GM12878 (cell line): ENCODE results near the gene SACS. TPM values are rescaled to one million over a fixed set of nuclear protein-coding genes. Genes with fewer than 3 reads are reported as not detected.

Source experiments
- ATAC-seq: fragments of 200-7000 bp; cut with Tn5 transposase; 3 replicates; pipeline ENCODE4 v1.9.1; 2020; ENCODE audit warnings: mild to moderate bottlenecking, moderate library complexity
- BruUV-seq: library from RNA; stranded (reverse); fragments of 400-500 nt; replicated peaks from 2 replicates; lab custom pipeline; 2021; lab: Mats Ljungman, UMichigan
- CTCF ChIA-PET: fragments of 300-600 bp; sonication (Branson Sonifier 250); formaldehyde crosslinking; extraction: SDS; loops from one replicate; lab custom pipeline; 2021; ENCODE audit warnings: inconsistent platforms; lab: Yijun Ruan, JAX
- POLR2A ChIA-PET: fragments of 350-600 bp; formaldehyde crosslinking; extraction: SDS; loops from one replicate; lab custom pipeline; 2021; ENCODE audit warnings: inconsistent platforms; lab: Charles Lee
- RAD21 ChIA-PET: fragments of 300-600 bp; sonication (Branson Sonifier 250); formaldehyde crosslinking; loops from one replicate; lab custom pipeline; 2023; ENCODE audit warnings: antibody characterized with exemption; ENCODE audit not compliant: unreplicated experiment; lab: Charles Lee
- SMC1A ChIA-PET: fragments of 300-600 bp; sonication (Branson Sonifier 250); formaldehyde crosslinking; loops from one replicate; lab custom pipeline; 2023; ENCODE audit not compliant: unreplicated experiment, uncharacterized antibody; lab: Charles Lee
- DNase-seq: peaks from one replicate; pipeline ENCODE4 v3.0.0-alpha.2; 2011; ENCODE audit warnings: low read depth, low spot score
- FAIRE-seq: peaks from 3 replicates; lab custom pipeline; 2011; peaks lifted over from hg19 to GRCh38; lab: Jason Lieb, UNC
- H2AFZ ChIP-seq: 2 replicates; pipeline ENCODE4 v1.6.0; 2011; ENCODE audit warnings: low read depth, low read length, control low read depth; ENCODE audit not compliant: control insufficient read depth
- H3K27ac ChIP-seq: 2 replicates; pipeline ENCODE4 v1.5.1; 2011; ENCODE audit warnings: control low read depth; ENCODE audit not compliant: control insufficient read depth, insufficient read depth
- H3K27me3 ChIP-seq, 2 experiments: replicated peaks in 1 of 2; 2 replicates each; pipeline versions ENCODE4 v1.6.0 to v1.6.1; 2011; ENCODE audit warnings: low read length in 1 of 2; ENCODE audit not compliant: control insufficient read depth in 2 of 2, insufficient read depth in 2 of 2
- H3K36me3 ChIP-seq, 2 experiments: 2 replicates each; pipeline ENCODE4 v1.5.1; 2011; ENCODE audit warnings: low read length in 1 of 2; ENCODE audit not compliant: control insufficient read depth in 2 of 2, insufficient read depth in 2 of 2
- H3K4me1 ChIP-seq: 2 replicates; pipeline ENCODE4 v1.6.1; 2011; ENCODE audit warnings: mild to moderate bottlenecking, low read length, moderate library complexity, mixed read lengths; ENCODE audit not compliant: control insufficient read depth, insufficient read depth
- H3K4me2 ChIP-seq: 2 replicates; pipeline ENCODE4 v1.6.0; 2011; ENCODE audit warnings: control low read depth; ENCODE audit not compliant: control insufficient read depth, insufficient read depth
- H3K4me3 ChIP-seq: fragments of 200-600 bp; sonication (generic); 2 replicates; pipeline ENCODE4 v1.5.1; 2016
- H3K79me2 ChIP-seq: 2 replicates; pipeline ENCODE4 v1.6.0; 2011; ENCODE audit warnings: low read length; ENCODE audit not compliant: control insufficient read depth, insufficient read depth
- H3K9ac ChIP-seq: 2 replicates; pipeline ENCODE4 v1.8.0; 2011; ENCODE audit warnings: low read length, control low read depth, mixed read lengths; ENCODE audit not compliant: control insufficient read depth, insufficient read depth
- H3K9me3 ChIP-seq: replicated peaks from 3 replicates; pipeline ENCODE4 v1.5.1; 2011; ENCODE audit warnings: mild to moderate bottlenecking, low read length; ENCODE audit not compliant: control insufficient read depth, insufficient read depth
- H4K20me1 ChIP-seq: 2 replicates; pipeline ENCODE4 v1.6.0; 2011; ENCODE audit not compliant: control insufficient read depth, insufficient read depth
- FOXK2 ChIP-seq: fragments of 450-650 bp; IDR thresholded peaks from 2 replicates; pipeline ENCODE4 v1.6.1; 2017; ENCODE audit warnings: mild to moderate bottlenecking, moderate library complexity
- NBN ChIP-seq: fragments of 450-650 bp; IDR thresholded peaks from 2 replicates; pipeline ENCODE4 v1.6.1; 2016
- POLR2AphosphoS5 ChIP-seq: IDR thresholded peaks from 2 replicates; pipeline ENCODE4 v1.6.1; 2011; ENCODE audit warnings: mild to moderate bottlenecking, low read length, inconsistent platforms
- SP1 ChIP-seq: IDR thresholded peaks from one replicate; pipeline ENCODE4 v1.6.1; 2011; ENCODE audit warnings: low read depth, low read length
- TAF1 ChIP-seq: IDR thresholded peaks from 2 replicates; pipeline ENCODE4 v1.6.1; 2011; ENCODE audit warnings: mild to moderate bottlenecking, low read depth, low read length, borderline replicate concordance
- YBX1 ChIP-seq: fragments of 450-650 bp; IDR thresholded peaks from 2 replicates; pipeline ENCODE4 v1.6.1; 2016; ENCODE audit warnings: antibody characterized with exemption
- WGBS: methylation state at CpG from one replicate; pipeline ENCODE4 v1.1.6; 2016; ENCODE audit warnings: low lambda C conversion rate; ENCODE audit not compliant: insufficient replicate concordance, insufficient coverage; ENCODE audit errors: missing lambda C conversion rate; 5-methylcytosine and 5-hydroxymethylcytosine counted together
- in situ Hi-C: fragments of 300-500 bp; cut with MboI; formaldehyde crosslinking; loops from 9 replicates; pipeline ENCODE4 v1.14.3; 2018; ENCODE audit warnings: mixed read lengths
- intact Hi-C: fragments of 100-400 bp; cut with micrococcal nuclease; formaldehyde crosslinking; loops from one replicate; pipeline ENCODE4 v1.14.2; 2022; ENCODE audit not compliant: unreplicated experiment
- polyA plus RNA-seq, 11 experiments: library from polyadenylated mRNA; depleted of rRNA in 4 of 11; unstranded in 6 of 11; stranded (reverse) in 5 of 11; fragments of >200 nt; fragmentation: Nextera tagmentation in 4 of 11; fragmentation: Illumina TruSeq in 1 of 11; extraction: Ambion mirVana in 4 of 11; extraction: Trizol in 1 of 11; gene quantifications; 1 replicate in 1 of 11; 2 replicates in 10 of 11; pipeline versions ENCODE4 v1.2.1 to v1.2.3, GENCODE V29; 2011 to 2016; ENCODE audit warnings: inconsistent platforms in 2 of 11, missing spikeins in 2 of 11, low read depth in 1 of 11
- total RNA-seq, 4 experiments: library from RNA; depleted of rRNA in 3 of 4; stranded (reverse); fragments of >200 nt in 3 of 4; fragmentation: Illumina TruSeq in 1 of 4; extraction: Trizol in 1 of 4; gene quantifications; 2 replicates each; pipeline versions ENCODE4 v1.2.1 to v1.2.3, GENCODE V29; 2013 to 2021
- TF ChIP-seq, protein P1 (sequence below): fragments of 450-650 bp; IDR thresholded peaks from 2 replicates; pipeline ENCODE4 v1.6.1; 2017; ENCODE audit warnings: mild to moderate bottlenecking, low read depth, inconsistent platforms; ENCODE audit not compliant: poor library complexity, severe bottlenecking
- TF ChIP-seq, protein P2 (sequence below): fragments of 450-650 bp; IDR thresholded peaks from 2 replicates; pipeline ENCODE4 v1.6.1; 2017; ENCODE audit warnings: mild to moderate bottlenecking

SACS gene
- total and polyA plus RNA-seq, 10 of the 15 experiments (the other 5 are each of a cell fraction or from before 2014, with no cell fraction given) = 9.9 to 74.9 (median 22.1) TPM

DNA sequence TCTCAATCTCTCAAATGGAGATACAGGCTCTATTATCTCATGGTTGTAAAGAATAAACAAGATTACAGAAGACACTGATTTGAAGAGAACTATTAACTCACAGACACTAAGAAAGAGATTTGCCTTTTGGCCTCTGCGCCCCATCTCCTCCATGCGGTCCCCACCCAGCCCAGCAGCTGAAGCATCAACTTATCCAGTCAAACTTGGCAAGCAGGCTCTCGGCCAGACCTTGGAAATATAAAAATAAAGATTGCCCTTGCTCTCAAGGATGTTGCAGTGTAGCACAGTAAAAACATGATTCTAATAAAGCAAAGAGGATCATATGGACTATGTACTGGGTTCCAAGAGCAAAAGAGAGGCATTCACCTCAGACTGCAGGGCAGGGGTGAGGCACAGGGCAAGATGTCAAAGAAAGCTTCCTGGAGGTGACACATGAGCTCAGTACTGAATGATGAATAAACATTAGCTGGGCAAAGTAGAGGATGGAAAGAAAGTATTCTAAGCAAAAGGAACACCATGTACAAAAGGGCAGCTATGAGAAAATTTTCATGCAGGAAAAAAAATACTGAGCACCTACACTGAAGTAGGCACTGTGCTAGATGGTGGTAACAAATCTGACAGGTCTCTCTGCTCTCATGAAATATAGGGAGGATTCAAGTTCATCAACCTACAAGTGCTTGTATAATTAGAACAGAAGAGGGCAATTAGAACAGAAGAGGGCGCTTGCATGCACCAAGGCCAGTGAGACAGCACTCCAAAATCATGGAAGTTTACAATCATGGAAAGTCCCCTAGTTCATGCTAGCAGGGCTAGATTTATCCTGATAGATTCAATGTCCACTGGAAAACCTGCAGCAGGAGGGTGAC lies 85.0 kb downstream of the SACS start:
- WGBS = 98% methylated on average over 4 of the region's 4 CpGs
- in situ Hi-C loops (no loop called here), intact Hi-C loops (no loop called here)
- ChIA-PET RAD21 (no interaction called here), POLR2A (no interaction called here), SMC1A (interaction anchor here (1.2 kb wide), 1 partner anchor 27 kb away, joined by 4 read pairs; no protein-coding TSS in a partner anchor), CTCF (no interaction called here)
- Histone ChIP-seq H3K9ac (no peak overlapping the region), H3K36me3 (peaks cover 3 to 30% of the 10 kb centered on the region in 2 experiments), H3K27ac (no peak overlapping the region), H3K4me3 (no peak overlapping the region), H3K4me2 (no peak overlapping the region), H4K20me1 (no peaks in the 10 kb centered on the region), H3K9me3 (no peaks in the 10 kb centered on the region; the same call in 1 of the 3 replicates), H3K4me1 (0 out of 2 replicates have a peak, but pooled peaks cover 4% of the 10 kb centered on the region), H3K27me3 (no peaks in the 10 kb centered on the region), H2AFZ (no peak overlapping the region), H3K79me2 (no peaks in the 10 kb centered on the region)
- BruUV-seq = no TSS peak
- ATAC-seq (no peak), FAIRE-seq (no peak), DNase-seq (no peak)
- TF ChIP-seq, protein P1, sequence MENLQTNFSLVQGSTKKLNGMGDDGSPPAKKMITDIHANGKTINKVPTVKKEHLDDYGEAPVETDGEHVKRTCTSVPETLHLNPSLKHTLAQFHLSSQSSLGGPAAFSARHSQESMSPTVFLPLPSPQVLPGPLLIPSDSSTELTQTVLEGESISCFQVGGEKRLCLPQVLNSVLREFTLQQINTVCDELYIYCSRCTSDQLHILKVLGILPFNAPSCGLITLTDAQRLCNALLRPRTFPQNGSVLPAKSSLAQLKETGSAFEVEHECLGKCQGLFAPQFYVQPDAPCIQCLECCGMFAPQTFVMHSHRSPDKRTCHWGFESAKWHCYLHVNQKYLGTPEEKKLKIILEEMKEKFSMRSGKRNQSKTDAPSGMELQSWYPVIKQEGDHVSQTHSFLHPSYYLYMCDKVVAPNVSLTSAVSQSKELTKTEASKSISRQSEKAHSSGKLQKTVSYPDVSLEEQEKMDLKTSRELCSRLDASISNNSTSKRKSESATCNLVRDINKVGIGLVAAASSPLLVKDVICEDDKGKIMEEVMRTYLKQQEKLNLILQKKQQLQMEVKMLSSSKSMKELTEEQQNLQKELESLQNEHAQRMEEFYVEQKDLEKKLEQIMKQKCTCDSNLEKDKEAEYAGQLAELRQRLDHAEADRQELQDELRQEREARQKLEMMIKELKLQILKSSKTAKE = no peak
- no peak for TF ChIP-seq YBX1
- TF ChIP-seq SP1 = no peak
- no peak for TF ChIP-seq NBN
- TF ChIP-seq FOXK2 = no peak
- TF ChIP-seq TAF1 = no peak
- no peak for TF ChIP-seq POLR2AphosphoS5
- TF ChIP-seq, protein P2, sequence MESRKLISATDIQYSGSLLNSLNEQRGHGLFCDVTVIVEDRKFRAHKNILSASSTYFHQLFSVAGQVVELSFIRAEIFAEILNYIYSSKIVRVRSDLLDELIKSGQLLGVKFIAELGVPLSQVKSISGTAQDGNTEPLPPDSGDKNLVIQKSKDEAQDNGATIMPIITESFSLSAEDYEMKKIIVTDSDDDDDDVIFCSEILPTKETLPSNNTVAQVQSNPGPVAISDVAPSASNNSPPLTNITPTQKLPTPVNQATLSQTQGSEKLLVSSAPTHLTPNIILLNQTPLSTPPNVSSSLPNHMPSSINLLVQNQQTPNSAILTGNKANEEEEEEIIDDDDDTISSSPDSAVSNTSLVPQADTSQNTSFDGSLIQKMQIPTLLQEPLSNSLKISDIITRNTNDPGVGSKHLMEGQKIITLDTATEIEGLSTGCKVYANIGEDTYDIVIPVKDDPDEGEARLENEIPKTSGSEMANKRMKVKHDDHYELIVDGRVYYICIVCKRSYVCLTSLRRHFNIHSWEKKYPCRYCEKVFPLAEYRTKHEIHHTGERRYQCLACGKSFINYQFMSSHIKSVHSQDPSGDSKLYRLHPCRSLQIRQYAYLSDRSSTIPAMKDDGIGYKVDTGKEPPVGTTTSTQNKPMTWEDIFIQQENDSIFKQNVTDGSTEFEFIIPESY = no peak
